CD14-positive monocyte (primary cell): ENCODE data around the gene CFAP157. TPM values are rescaled to one million over a fixed set of nuclear protein-coding genes. Genes with fewer than 3 reads are reported as not detected.

ENCODE experiments used
- DNase-seq, 3 donors: peaks; one replicate each; pipeline ENCODE4 v3.0.0-alpha.2; 2011 to 2022
- H2AFZ ChIP-seq: 2 replicates; pipeline ENCODE4 v1.6.0; 2012; ENCODE audit warnings: mild to moderate bottlenecking, low read depth, low read length, inconsistent platforms; ENCODE audit not compliant: insufficient read depth, poor library complexity, severe bottlenecking
- H3K27ac ChIP-seq, 2 donors: 1 replicate in 1 of 2; 2 replicates in 1 of 2; pipeline ENCODE4 v1.5.1; 2012 to 2013; ENCODE audit warnings: low read length in 2 of 2, control low read depth in 1 of 2, inconsistent platforms in 1 of 2, low read depth in 1 of 2, mild to moderate bottlenecking in 1 of 2
- H3K27me3 ChIP-seq, 2 donors: one replicate each; pipeline versions ENCODE4 v1.6.0 to v1.6.1; 2011 to 2013; ENCODE audit warnings: low read length in 2 of 2; ENCODE audit not compliant: control insufficient read depth in 2 of 2, insufficient read depth in 2 of 2
- H3K36me3 ChIP-seq, 2 donors: replicated peaks in 1 of 2; 1 replicate in 1 of 2; 2 replicates in 1 of 2; pipeline versions ENCODE4 v1.5.1 to v1.6.1; 2012 to 2013; ENCODE audit warnings: low read length in 2 of 2, control low read depth in 1 of 2, inconsistent platforms in 1 of 2, mild to moderate bottlenecking in 1 of 2; ENCODE audit not compliant: insufficient read depth in 2 of 2, control insufficient read depth in 1 of 2
- H3K4me1 ChIP-seq, 2 donors: 1 replicate in 1 of 2; 2 replicates in 1 of 2; pipeline versions ENCODE4 v1.5.1 to v1.6.1; 2012 to 2013; ENCODE audit warnings: low read length in 2 of 2, control low read depth in 1 of 2, inconsistent platforms in 1 of 2, mild to moderate bottlenecking in 1 of 2, moderate library complexity in 1 of 2; ENCODE audit not compliant: insufficient read depth in 2 of 2, control insufficient read depth in 1 of 2
- H3K4me2 ChIP-seq: replicated peaks from 2 replicates; pipeline ENCODE3; 2012; ENCODE audit warnings: low read length, moderate library complexity, mild to moderate bottlenecking; ENCODE audit not compliant: poor library complexity, severe bottlenecking; ENCODE audit errors: extremely low read depth
- H3K4me3 ChIP-seq, 3 experiments: fragments of 200-600 bp in 1 of 3; sonication (generic) in 1 of 3; replicated peaks in 1 of 3; 1 replicate in 2 of 3; 2 replicates in 1 of 3; pipeline ENCODE4 v1.5.1; 2011 to 2013; ENCODE audit warnings: low read length in 3 of 3, mild to moderate bottlenecking in 3 of 3, control low read depth in 2 of 3, low read depth in 2 of 3, inconsistent platforms in 1 of 3, moderate library complexity in 1 of 3
- H3K79me2 ChIP-seq: 2 replicates; pipeline ENCODE4 v1.6.0; 2012; ENCODE audit warnings: mild to moderate bottlenecking, control low read depth, inconsistent platforms, low read length, moderate library complexity; ENCODE audit not compliant: insufficient read depth
- H3K9ac ChIP-seq: 2 replicates; pipeline ENCODE4 v1.6.0; 2017; ENCODE audit warnings: low read length, mild to moderate bottlenecking; ENCODE audit not compliant: insufficient read depth, poor library complexity, severe bottlenecking
- H3K9me3 ChIP-seq, 2 donors: replicated peaks in 1 of 2; 1 replicate in 1 of 2; 2 replicates in 1 of 2; pipeline versions ENCODE4 v1.5.1 to v1.6.1; 2012 to 2013; ENCODE audit warnings: low read length in 2 of 2, control low read depth in 1 of 2; ENCODE audit not compliant: control insufficient read depth in 1 of 2, insufficient read depth in 1 of 2
- H4K20me1 ChIP-seq: 2 replicates; pipeline ENCODE4 v1.6.0; 2012; ENCODE audit warnings: mild to moderate bottlenecking, low read length, control low read depth, moderate library complexity; ENCODE audit not compliant: insufficient read depth
- H3K27ac Mint-ChIP-seq, 7 donors: one replicate each; pipeline ENCODE4 v1.8.0; 2020; ENCODE audit warnings: mild to moderate bottlenecking in 7 of 7, mixed read lengths in 7 of 7, moderate library complexity in 6 of 7, inconsistent platforms in 2 of 7
- H3K27me3 Mint-ChIP-seq, 3 donors: one replicate each; pipeline ENCODE4 v1.8.0; 2021 to 2022; ENCODE audit warnings: low read depth in 3 of 3, mild to moderate bottlenecking in 3 of 3, mixed read lengths in 3 of 3, moderate library complexity in 3 of 3, inconsistent platforms in 1 of 3
- H3K36me3 Mint-ChIP-seq, 2 donors: one replicate each; pipeline ENCODE4 v1.8.0; 2020; ENCODE audit warnings: mixed read lengths in 2 of 2, inconsistent platforms in 1 of 2, mild to moderate bottlenecking in 1 of 2
- H3K4me1 Mint-ChIP-seq: one replicate; pipeline ENCODE4 v1.8.0; 2020; ENCODE audit warnings: mild to moderate bottlenecking, mixed read lengths
- H3K4me3 Mint-ChIP-seq, 2 donors: one replicate each; pipeline ENCODE4 v1.8.0; 2020; ENCODE audit warnings: mild to moderate bottlenecking in 2 of 2, mixed read lengths in 2 of 2, moderate library complexity in 1 of 2
- H3K9me3 Mint-ChIP-seq, 7 donors: one replicate each; pipeline ENCODE4 v1.8.0; 2020 to 2022; ENCODE audit warnings: mixed read lengths in 7 of 7, mild to moderate bottlenecking in 6 of 7, moderate library complexity in 6 of 7, inconsistent platforms in 2 of 7
- CTCF ChIP-seq: fragments of 200-600 bp; IDR thresholded peaks from one replicate; pipeline ENCODE4 v1.8.0; 2022; ENCODE audit warnings: antibody characterized with exemption, mild to moderate bottlenecking
- WGBS: methylation state at CpG from one replicate; pipeline ENCODE4 v1.1.5; 2013; ENCODE audit warnings: missing lambda C conversion rate; ENCODE audit not compliant: insufficient coverage; 5-methylcytosine and 5-hydroxymethylcytosine counted together
- intact Hi-C, 2 donors: fragments of 100-400 bp; cut with micrococcal nuclease; formaldehyde crosslinking; loops; one replicate each; pipeline versions ENCODE4 v1.15.0 to v1.15.1; 2023
- polyA plus RNA-seq, 3 donors: library from polyadenylated mRNA; depleted of rRNA in 1 of 3; unstranded in 2 of 3; stranded (reverse) in 1 of 3; fragments of 300-500 nt in 2 of 3; fragments of >200 nt in 1 of 3; fragmentation: Illumina TruSeq in 2 of 3; gene quantifications; 1 replicate in 2 of 3; 2 replicates in 1 of 3; pipeline ENCODE4 v1.2.3, GENCODE V29; 2012 to 2021

The CFAP157 gene
- polyA plus RNA-seq, 3 donors, result 0.06 to 0.09 TPM; not detected in 1

- peaks cover 5 to 10% of the 10 kb centered on the region in 2 donors for H3K4me1 ChIP-seq
- Mint-ChIP-seq H3K27ac (peak overlapping the region in 1 of 7 donors; percentile 53), H3K4me1 (peaks cover 10% of the 10 kb centered on the region), H3K4me3 (no peak overlapping the region), H3K36me3 (peaks cover 2% of the 10 kb centered on the region in 2 donors), H3K27me3 (peaks cover 6 to 24% (median 13%) of the 10 kb centered on the region in 3 donors), H3K9me3 (peaks cover 2 to 7% (median 5%) of the 10 kb centered on the region in 7 donors)
- peaks cover 0 to 2% of the 10 kb centered on the region in 2 donors for H3K27me3 ChIP-seq
- H3K27ac ChIP-seq, result no peak overlapping the region
- WGBS, result 70% methylated on average over 4 of the region's 5 CpGs
- H4K20me1 ChIP-seq, result no peaks in the 10 kb centered on the region
- intact Hi-C loops, result no loop called here
- no peak for TF ChIP-seq CTCF
- no peak overlapping the region for H3K4me2 ChIP-seq
- DNase-seq, result no peak
- H3K4me3 ChIP-seq, result no peak overlapping the region
- H3K36me3 ChIP-seq, result no peaks in the 10 kb centered on the region
- H3K9ac ChIP-seq, result no peak overlapping the region
- no peak overlapping the region for H2AFZ ChIP-seq
- no peaks in the 10 kb centered on the region for H3K79me2 ChIP-seq
- H3K9me3 ChIP-seq, result peaks cover 0 to 2% of the 10 kb centered on the region in 2 donors
Measured at GRCh38 chr9:127707766-127708165, 978 bp downstream of the CFAP157 start.

GRCh38 chr9:127708952-127709587 is 2.3 kb downstream of the CFAP157 start:
- H3K4me1 ChIP-seq, result peaks cover 5 to 10% of the 10 kb centered on the region in 2 donors
- intact Hi-C loops, result no loop called here
- H3K36me3 ChIP-seq, result no peaks in the 10 kb centered on the region
- no peak for DNase-seq
- no peak overlapping the region for H3K4me3 Mint-ChIP-seq
- no peak overlapping the region for H3K27ac Mint-ChIP-seq
- H3K79me2 ChIP-seq, result no peaks in the 10 kb centered on the region
- no peak overlapping the region for H3K9ac ChIP-seq
- peaks cover 0 to 2% of the 10 kb centered on the region in 2 donors for H3K27me3 ChIP-seq
- peaks cover 2% of the 10 kb centered on the region in 2 donors for H3K36me3 Mint-ChIP-seq
- H3K4me3 ChIP-seq, result no peak overlapping the region
- H2AFZ ChIP-seq, result no peak overlapping the region
- H3K9me3 Mint-ChIP-seq, result peaks cover 2 to 7% (median 5%) of the 10 kb centered on the region in 7 donors
- H3K27me3 Mint-ChIP-seq, result peaks cover 8 to 24% (median 13%) of the 10 kb centered on the region in 3 donors
- TF ChIP-seq CTCF, result no peak
- no peak overlapping the region for H3K27ac ChIP-seq
- H3K4me2 ChIP-seq, result no peak overlapping the region
- H4K20me1 ChIP-seq, result no peaks in the 10 kb centered on the region
- 99% methylated on average over 7 of the region's 8 CpGs for WGBS
- H3K4me1 Mint-ChIP-seq, result peaks cover 7% of the 10 kb centered on the region
- H3K9me3 ChIP-seq, result peaks cover 0 to 2% of the 10 kb centered on the region in 2 donors
